Mesenteric fat pad (tissue), 1 donor: ENCODE results near the gene ELL. TPM values are rescaled to one million over a fixed set of nuclear protein-coding genes. Genes with fewer than 3 reads are reported as not detected.
"Not testable (repeated sequence)": the region's sequence is repeated elsewhere in the genome, so short reads cannot be mapped to it uniquely, and the experiment has no call there.

Experiments used
- DNase-seq: peaks from one replicate; pipeline ENCODE4 v3.0.0-alpha.2; 2020; ENCODE audit warnings: low spot score
- total RNA-seq: library from RNA; stranded (reverse); fragmentation: NEBNext Ultra II Directional; extraction: Animal tissue kit (Norgen Biotek cat#: 25700); gene quantifications from one replicate; pipeline ENCODE4 v1.2.1, GENCODE V29; 2021
- donor health status: DM: yes; HTN: yes; CAD: no.

The ELL gene
- total RNA-seq, 1 donor from 2014 or later: 38.4 TPM

GRCh38 chr19:18424122-18424889 is 97.6 kb downstream of the ELL start:
- DNase-seq: no peak

- DNase-seq: no peak
Observed at GRCh38 chr19:18423258-18424020, 98.4 kb downstream of the ELL start.

GRCh38 chr19:18422530-18423191 is 99.2 kb downstream of the ELL start:
- DNase-seq: no peak

GRCh38 chr19:18421371-18421959 is 100.4 kb downstream of the ELL start:
- DNase-seq: no peak

- DNase-seq: no peak
Observed at GRCh38 chr19:18420930-18421329, 100.9 kb downstream of the ELL start.

- DNase-seq: no peak
Observed at GRCh38 chr19:18419699-18420460, 102.0 kb downstream of the ELL start.

GRCh38 chr19:18419195-18419698 is 102.6 kb downstream of the ELL start, which contains the start of gene SSBP4:
TSS of gene SSBP4 (plus strand) at chr19:18419398. CDS start at chr19:18419649, 251 bp downstream.
- DNase-seq: peak; percentile 92

- peak; percentile 90 for DNase-seq
Observed at GRCh38 chr19:18418483-18419194, 103.2 kb downstream of the ELL start.

- DNase-seq: peak; percentile 90
Observed at GRCh38 chr19:18418029-18418482, 103.8 kb downstream of the ELL start.

GRCh38 chr19:18417250-18418028 is 104.4 kb downstream of the ELL start:
- DNase-seq: peak; percentile 94

GRCh38 chr19:18416778-18417249 is 105.1 kb downstream of the ELL start:
- peak; percentile 97 for DNase-seq

- peak; percentile 92 for DNase-seq
Observed at GRCh38 chr19:18415178-18415867, 106.5 kb downstream of the ELL start.

- peak; percentile 88 for DNase-seq
Observed at GRCh38 chr19:18414504-18415177, 107.2 kb downstream of the ELL start.

- DNase-seq: no peak
Observed at GRCh38 chr19:18412610-18413239, 109.1 kb downstream of the ELL start.

- DNase-seq: no peak
Observed at GRCh38 chr19:18408053-18408476, 113.8 kb downstream of the ELL start.

- no peak for DNase-seq
Observed at GRCh38 chr19:18406749-18407148, 115.1 kb downstream of the ELL start.

GRCh38 chr19:18405754-18406153 is 116.1 kb downstream of the ELL start:
- DNase-seq: not testable (repeated sequence)
